Measurements from ENCODE around the gene SRI. TPM values are rescaled to one million over a fixed set of nuclear protein-coding genes. Genes with fewer than 3 reads are reported as not detected.

Gene SRI
- polyA plus RNA-seq, 2 donors: 28.2 to 64.9 TPM

- Histone ChIP-seq H3K27ac (ENCODE audit: low read depth in 2 of 2, low read length in 1 of 2) (no peak overlapping the region), H3K27me3 (ENCODE audit: control insufficient read depth in 1 of 2, insufficient read depth in 2 of 2, low read length in 2 of 2) (no peaks in the 10 kb centered on the region), H3K36me3 (ENCODE audit: control insufficient read depth in 2 of 2, insufficient read depth in 2 of 2, low read length in 1 of 2) (peaks cover 9 to 14% of the 10 kb centered on the region in 2 donors), H3K4me3 (ENCODE audit: low read depth in 1 of 2, low read length in 2 of 2) (no peak overlapping the region), H3K9me3 (ENCODE audit: control insufficient read depth in 2 of 2, insufficient read depth in 1 of 2, low read depth in 1 of 2, low read length in 1 of 2) (no peaks in the 10 kb centered on the region), H3K4me1 (ENCODE audit: control insufficient read depth in 2 of 2, insufficient read depth in 2 of 2, low read length in 1 of 2) (no peaks in the 10 kb centered on the region)
- WGBS, 2 donors: 66 to 82% methylated on average over 4 of the region's 4 CpGs
Observed at GRCh38 chr7:88200789-88201188, 19.0 kb downstream of the SRI start.

- 86 to 88% methylated on average over 3 of the region's 3 CpGs for WGBS, 2 donors
Observed at GRCh38 chr7:88200261-88200660, 19.6 kb downstream of the SRI start.

GRCh38 chr7:88191911-88192310 lies 27.9 kb downstream of the SRI start:
- no peak overlapping the region for H3K27ac ChIP-seq (ENCODE audit: low read depth in 2 of 2, low read length in 1 of 2)
- no peaks in the 10 kb centered on the region for H3K36me3 ChIP-seq (ENCODE audit: control insufficient read depth in 2 of 2, insufficient read depth in 2 of 2, low read length in 1 of 2)
- H3K4me3 ChIP-seq (ENCODE audit: low read depth in 1 of 2, low read length in 2 of 2): no peak overlapping the region
- WGBS, 2 donors: 85 to 88% methylated on average over 3 of the region's 3 CpGs
- H3K4me1 ChIP-seq (ENCODE audit: control insufficient read depth in 2 of 2, insufficient read depth in 2 of 2, low read length in 1 of 2): no peaks in the 10 kb centered on the region
- H3K27me3 ChIP-seq (ENCODE audit: control insufficient read depth in 1 of 2, insufficient read depth in 2 of 2, low read length in 2 of 2): no peaks in the 10 kb centered on the region
- no peaks in the 10 kb centered on the region for H3K9me3 ChIP-seq (ENCODE audit: control insufficient read depth in 2 of 2, insufficient read depth in 1 of 2, low read depth in 1 of 2, low read length in 1 of 2)

More at GRCh38 chr7:88200261-88200660, 19.6 kb downstream of the SRI start:
- H3K36me3 ChIP-seq (ENCODE audit: control insufficient read depth in 2 of 2, insufficient read depth in 2 of 2, low read length in 1 of 2): peaks cover 9 to 14% of the 10 kb centered on the region in 2 donors
- no peak overlapping the region for H3K4me3 ChIP-seq (ENCODE audit: low read depth in 1 of 2, low read length in 2 of 2)
- no peak overlapping the region for H3K27ac ChIP-seq (ENCODE audit: low read depth in 2 of 2, low read length in 1 of 2)
- H3K9me3 ChIP-seq (ENCODE audit: control insufficient read depth in 2 of 2, insufficient read depth in 1 of 2, low read depth in 1 of 2, low read length in 1 of 2): no peaks in the 10 kb centered on the region
- no peaks in the 10 kb centered on the region for H3K27me3 ChIP-seq (ENCODE audit: control insufficient read depth in 1 of 2, insufficient read depth in 2 of 2, low read length in 2 of 2)
- no peaks in the 10 kb centered on the region for H3K4me1 ChIP-seq (ENCODE audit: control insufficient read depth in 2 of 2, insufficient read depth in 2 of 2, low read length in 1 of 2)

- no peaks in the 10 kb centered on the region for H3K36me3 ChIP-seq (ENCODE audit: control insufficient read depth in 2 of 2, insufficient read depth in 2 of 2, low read length in 1 of 2)
- H3K4me3 ChIP-seq (ENCODE audit: low read depth in 1 of 2, low read length in 2 of 2): no peak overlapping the region
- H3K4me1 ChIP-seq (ENCODE audit: control insufficient read depth in 2 of 2, insufficient read depth in 2 of 2, low read length in 1 of 2): no peaks in the 10 kb centered on the region
- no peaks in the 10 kb centered on the region for H3K27me3 ChIP-seq (ENCODE audit: control insufficient read depth in 1 of 2, insufficient read depth in 2 of 2, low read length in 2 of 2)
- no peak overlapping the region for H3K27ac ChIP-seq (ENCODE audit: low read depth in 2 of 2, low read length in 1 of 2)
- no peaks in the 10 kb centered on the region for H3K9me3 ChIP-seq (ENCODE audit: control insufficient read depth in 2 of 2, insufficient read depth in 1 of 2, low read depth in 1 of 2, low read length in 1 of 2)
Observed at GRCh38 chr7:88185650-88186049, 34.2 kb downstream of the SRI start.

GRCh38 chr7:88184848-88185304 lies 35.0 kb downstream of the SRI start:
- no peaks in the 10 kb centered on the region for H3K27me3 ChIP-seq (ENCODE audit: control insufficient read depth in 1 of 2, insufficient read depth in 2 of 2, low read length in 2 of 2)
- 72 to 74% methylated on average over 5 of the region's 5 CpGs for WGBS, 2 donors
- H3K27ac ChIP-seq (ENCODE audit: low read depth in 2 of 2, low read length in 1 of 2): no peak overlapping the region
- H3K4me1 ChIP-seq (ENCODE audit: control insufficient read depth in 2 of 2, insufficient read depth in 2 of 2, low read length in 1 of 2): no peaks in the 10 kb centered on the region
- H3K36me3 ChIP-seq (ENCODE audit: control insufficient read depth in 2 of 2, insufficient read depth in 2 of 2, low read length in 1 of 2): no peaks in the 10 kb centered on the region
- H3K4me3 ChIP-seq (ENCODE audit: low read depth in 1 of 2, low read length in 2 of 2): no peak overlapping the region
- H3K9me3 ChIP-seq (ENCODE audit: control insufficient read depth in 2 of 2, insufficient read depth in 1 of 2, low read depth in 1 of 2, low read length in 1 of 2): no peaks in the 10 kb centered on the region

- Histone ChIP-seq H3K27me3 (ENCODE audit: control insufficient read depth in 1 of 2, insufficient read depth in 2 of 2, low read length in 2 of 2) (no peaks in the 10 kb centered on the region), H3K36me3 (ENCODE audit: control insufficient read depth in 2 of 2, insufficient read depth in 2 of 2, low read length in 1 of 2) (no peaks in the 10 kb centered on the region), H3K4me1 (ENCODE audit: control insufficient read depth in 2 of 2, insufficient read depth in 2 of 2, low read length in 1 of 2) (no peaks in the 10 kb centered on the region), H3K27ac (ENCODE audit: low read depth in 2 of 2, low read length in 1 of 2) (no peak overlapping the region), H3K9me3 (ENCODE audit: control insufficient read depth in 2 of 2, insufficient read depth in 1 of 2, low read depth in 1 of 2, low read length in 1 of 2) (no peaks in the 10 kb centered on the region), H3K4me3 (ENCODE audit: low read depth in 1 of 2, low read length in 2 of 2) (no peak overlapping the region)
- 90% methylated on average over 1 of the region's 1 CpG for WGBS, 2 donors
Observed at GRCh38 chr7:88183051-88183450, 36.8 kb downstream of the SRI start.

- H3K4me3 ChIP-seq (ENCODE audit: low read depth in 1 of 2, low read length in 2 of 2): no peak overlapping the region
- H3K9me3 ChIP-seq (ENCODE audit: control insufficient read depth in 2 of 2, insufficient read depth in 1 of 2, low read depth in 1 of 2, low read length in 1 of 2): no peaks in the 10 kb centered on the region
- H3K27ac ChIP-seq (ENCODE audit: low read depth in 2 of 2, low read length in 1 of 2): no peak overlapping the region
- WGBS, 2 donors: 88 to 89% methylated on average over 5 of the region's 5 CpGs
- H3K27me3 ChIP-seq (ENCODE audit: control insufficient read depth in 1 of 2, insufficient read depth in 2 of 2, low read length in 2 of 2): no peaks in the 10 kb centered on the region
- no peaks in the 10 kb centered on the region for H3K4me1 ChIP-seq (ENCODE audit: control insufficient read depth in 2 of 2, insufficient read depth in 2 of 2, low read length in 1 of 2)
- no peaks in the 10 kb centered on the region for H3K36me3 ChIP-seq (ENCODE audit: control insufficient read depth in 2 of 2, insufficient read depth in 2 of 2, low read length in 1 of 2)
Observed at GRCh38 chr7:88176190-88176589, 43.6 kb downstream of the SRI start.

- H3K36me3 ChIP-seq (ENCODE audit: control insufficient read depth in 2 of 2, insufficient read depth in 2 of 2, low read length in 1 of 2): no peaks in the 10 kb centered on the region
- no peaks in the 10 kb centered on the region for H3K9me3 ChIP-seq (ENCODE audit: control insufficient read depth in 2 of 2, insufficient read depth in 1 of 2, low read depth in 1 of 2, low read length in 1 of 2)
- H3K4me1 ChIP-seq (ENCODE audit: control insufficient read depth in 2 of 2, insufficient read depth in 2 of 2, low read length in 1 of 2): no peaks in the 10 kb centered on the region
- no peak overlapping the region for H3K4me3 ChIP-seq (ENCODE audit: low read depth in 1 of 2, low read length in 2 of 2)
- H3K27ac ChIP-seq (ENCODE audit: low read depth in 2 of 2, low read length in 1 of 2): no peak overlapping the region
- no peaks in the 10 kb centered on the region for H3K27me3 ChIP-seq (ENCODE audit: control insufficient read depth in 1 of 2, insufficient read depth in 2 of 2, low read length in 2 of 2)
- 94% methylated on average over 4 of the region's 4 CpGs for WGBS, 2 donors
Observed at GRCh38 chr7:88172842-88173241, 47.0 kb downstream of the SRI start.

GRCh38 chr7:88169717-88170320 lies 50.0 kb downstream of the SRI start:
- H3K36me3 ChIP-seq (ENCODE audit: control insufficient read depth in 2 of 2, insufficient read depth in 2 of 2, low read length in 1 of 2): no peaks in the 10 kb centered on the region
- no peaks in the 10 kb centered on the region for H3K27me3 ChIP-seq (ENCODE audit: control insufficient read depth in 1 of 2, insufficient read depth in 2 of 2, low read length in 2 of 2)
- H3K4me1 ChIP-seq (ENCODE audit: control insufficient read depth in 2 of 2, insufficient read depth in 2 of 2, low read length in 1 of 2): no peaks in the 10 kb centered on the region
- no peaks in the 10 kb centered on the region for H3K9me3 ChIP-seq (ENCODE audit: control insufficient read depth in 2 of 2, insufficient read depth in 1 of 2, low read depth in 1 of 2, low read length in 1 of 2)
- no peak overlapping the region for H3K27ac ChIP-seq (ENCODE audit: low read depth in 2 of 2, low read length in 1 of 2)
- WGBS, 2 donors: 15 to 17% methylated on average over 1 of the region's 1 CpG
- no peak overlapping the region for H3K4me3 ChIP-seq (ENCODE audit: low read depth in 1 of 2, low read length in 2 of 2)

- no peak overlapping the region for H3K27ac ChIP-seq (ENCODE audit: low read depth in 2 of 2, low read length in 1 of 2)
- H3K27me3 ChIP-seq (ENCODE audit: control insufficient read depth in 1 of 2, insufficient read depth in 2 of 2, low read length in 2 of 2): no peaks in the 10 kb centered on the region
- WGBS, 2 donors: 86 to 88% methylated on average over 2 of the region's 2 CpGs
- H3K9me3 ChIP-seq (ENCODE audit: control insufficient read depth in 2 of 2, insufficient read depth in 1 of 2, low read depth in 1 of 2, low read length in 1 of 2): no peaks in the 10 kb centered on the region
- no peaks in the 10 kb centered on the region for H3K36me3 ChIP-seq (ENCODE audit: control insufficient read depth in 2 of 2, insufficient read depth in 2 of 2, low read length in 1 of 2)
- no peak overlapping the region for H3K4me3 ChIP-seq (ENCODE audit: low read depth in 1 of 2, low read length in 2 of 2)
- H3K4me1 ChIP-seq (ENCODE audit: control insufficient read depth in 2 of 2, insufficient read depth in 2 of 2, low read length in 1 of 2): no peaks in the 10 kb centered on the region
Observed at GRCh38 chr7:88167721-88168120, 52.1 kb downstream of the SRI start.
